Fibroblast of the aortic adventitia (primary cell): Measurements from ENCODE around the gene HIPK4. TPM values are rescaled to one million over a fixed set of nuclear protein-coding genes. Genes with fewer than 3 reads are reported as not detected.
A peak's percentile ranks its signal among the peaks of the same experiment; 100 is the strongest.

ENCODE experiments used
- DNase-seq: peaks from one replicate; pipeline ENCODE4 v3.0.0-alpha.2; 2010; ENCODE audit warnings: low read depth
- H3K4me3 ChIP-seq: 2 replicates; pipeline ENCODE4 v1.5.1; 2011; ENCODE audit warnings: low read depth, mild to moderate bottlenecking, control low read depth, low read length, moderate library complexity
- CTCF ChIP-seq: IDR thresholded peaks from 2 replicates; pipeline ENCODE4 v1.5.1; 2011; ENCODE audit warnings: mild to moderate bottlenecking, low read length, control low read depth, inconsistent platforms; ENCODE audit not compliant: insufficient read depth
- total RNA-seq: library from RNA; depleted of rRNA; stranded (reverse); fragments of >200 nt; gene quantifications from 2 replicates; pipeline ENCODE4 v1.2.3, GENCODE V29; 2012; ENCODE audit warnings: low replicate concordance

The HIPK4 gene
- total RNA-seq, 1 donor: 0.18 TPM

- DNase-seq: peak; percentile 99
- no peak for TF ChIP-seq CTCF
- peak within 1 kb of the TSS; percentile 98 for H3K4me3 ChIP-seq
Measured at GRCh38 chr19:40348125-40348913, 41.7 kb downstream of the HIPK4 start, which contains the start of the genes C19orf47 and PLD3. C19orf47 (minus strand) TSS chr19:40348397; CDS start chr19:40341857, 6,540 bp downstream. PLD3 (plus strand) TSS chr19:40348695; CDS start chr19:40366484, 17,789 bp downstream.

GRCh38 chr19:40344422-40344821, 45.6 kb downstream of the HIPK4 start:
- no peak for DNase-seq
- H3K4me3 ChIP-seq: no peak overlapping the region
- TF ChIP-seq CTCF: no peak

- no peak overlapping the region for H3K4me3 ChIP-seq
- no peak for DNase-seq
- TF ChIP-seq CTCF: no peak
Measured at GRCh38 chr19:40342644-40343311, 47.2 kb downstream of the HIPK4 start.

GRCh38 chr19:40341601-40342482, 48.1 kb downstream of the HIPK4 start:
- DNase-seq: peak; percentile 20
- no peak for TF ChIP-seq CTCF
- no peak overlapping the region for H3K4me3 ChIP-seq

- no peak for DNase-seq
- H3K4me3 ChIP-seq: no peak overlapping the region
- no peak for TF ChIP-seq CTCF
Measured at GRCh38 chr19:40339018-40339728, 50.8 kb downstream of the HIPK4 start.

GRCh38 chr19:40337594-40337993, 52.4 kb downstream of the HIPK4 start:
- no peak for DNase-seq
- no peak for TF ChIP-seq CTCF
- no peak overlapping the region for H3K4me3 ChIP-seq
